Fibroblast of lung (primary cell): ENCODE results near the gene ZNF829.

Source experiments
- CTCF ChIP-seq, 2 donors: IDR thresholded peaks in 1 of 2; conservative IDR thresholded peaks in 1 of 2; 1 replicate in 1 of 2; 2 replicates in 1 of 2; pipeline ENCODE4 v1.5.1; 2011 to 2012; ENCODE audit warnings: low read length in 2 of 2, control low read depth in 1 of 2, inconsistent platforms in 1 of 2, low read depth in 1 of 2, mild to moderate bottlenecking in 1 of 2
- EZH2 ChIP-seq: IDR thresholded peaks from 2 replicates; pipeline ENCODE4 v1.5.1; 2012; ENCODE audit warnings: low read length, control low read depth, mild to moderate bottlenecking; ENCODE audit errors: missing control alignments

GRCh38 chr19:36963280-36963679 is 47.2 kb upstream of the ZNF829 start:
- TF ChIP-seq CTCF (conservative IDR thresholded peaks at IDR 0.05 in 1 of 2, IDR thresholded peaks at IDR 0.05 in 1 of 2; ENCODE audit: low read depth in 1 of 2, low read length in 2 of 2), result no peak
- no peak for TF ChIP-seq EZH2
